Measurements from ENCODE around the gene FPGS.

Gene FPGS

GRCh38 chr9:127854960-127855359, 52.3 kb downstream of the FPGS start:
- no peak for TF ChIP-seq CTCF (IDR thresholded peaks at IDR 0.05)

GRCh38 chr9:127855522-127855921, 52.8 kb downstream of the FPGS start:
- no peak for TF ChIP-seq CTCF (IDR thresholded peaks at IDR 0.05)

DNA sequence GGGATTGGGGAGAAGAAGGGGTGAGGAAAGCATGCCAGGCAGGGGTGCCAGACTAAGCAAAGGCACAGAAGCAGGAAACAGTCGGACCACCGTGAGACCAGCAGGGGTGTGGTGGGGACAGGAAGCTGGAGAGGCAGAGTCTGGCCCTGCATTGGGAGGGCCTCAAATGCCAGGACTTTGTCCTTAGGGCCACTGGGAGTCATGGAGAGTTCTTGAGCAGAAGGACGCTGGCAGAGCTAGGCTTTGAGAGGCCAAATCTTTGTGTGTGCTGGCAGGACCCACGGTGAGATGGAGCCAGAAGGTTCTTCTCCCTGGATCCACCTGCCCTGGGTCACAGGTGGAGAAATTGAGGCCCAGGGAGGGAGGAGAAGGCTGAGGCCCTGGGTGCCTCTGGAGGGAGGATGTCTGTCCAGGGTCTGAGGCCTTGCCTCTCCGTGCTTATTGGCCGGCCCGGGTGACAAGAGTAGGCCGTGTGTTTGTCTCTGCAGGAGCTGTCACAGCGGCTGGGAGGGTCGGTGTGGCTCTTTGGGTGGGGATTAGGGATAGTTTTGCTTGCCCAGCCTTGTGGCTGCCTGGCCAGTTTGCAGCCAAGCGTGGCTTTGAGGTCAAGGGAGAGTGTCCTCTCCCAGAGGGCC, 53.5 kb downstream of the FPGS start:
- TF ChIP-seq CTCF (IDR thresholded peaks at IDR 0.05), result no peak

- no peak for TF ChIP-seq CTCF (IDR thresholded peaks at IDR 0.05)
Observed at GRCh38 chr9:127856729-127857116, 54.0 kb downstream of the FPGS start.

- no peak for TF ChIP-seq CTCF (IDR thresholded peaks at IDR 0.05)
Observed at GRCh38 chr9:127857278-127857677, 54.6 kb downstream of the FPGS start.

GRCh38 chr9:127858041-127858512, 55.4 kb downstream of the FPGS start:
- TF ChIP-seq CTCF (IDR thresholded peaks at IDR 0.05), result no peak

DNA sequence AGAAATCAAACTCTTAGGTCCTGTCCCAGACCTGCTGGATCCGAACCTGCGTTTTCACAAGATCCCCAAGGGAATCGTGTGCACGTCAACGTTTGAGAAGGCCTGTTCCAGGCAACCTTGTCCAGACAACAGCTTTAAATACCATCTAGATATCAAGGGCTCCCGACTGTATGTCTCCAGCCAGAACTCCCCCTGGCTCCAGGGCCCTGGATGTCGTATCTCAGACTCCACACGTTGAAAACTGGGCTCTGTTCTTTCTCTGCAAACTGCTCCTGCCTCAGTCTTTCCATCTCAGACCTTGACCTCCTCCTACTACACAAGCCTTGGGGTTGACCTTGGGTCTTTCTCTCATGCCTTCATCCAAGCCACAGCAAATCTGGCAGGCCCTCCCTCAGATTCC, 57.6 kb downstream of the FPGS start:
- no peak for TF ChIP-seq CTCF (IDR thresholded peaks at IDR 0.05)

- no peak for TF ChIP-seq CTCF (IDR thresholded peaks at IDR 0.05)
Observed at GRCh38 chr9:127860779-127861178, 58.1 kb downstream of the FPGS start.

Data from LNCAP (cell line).